HG03066 (cell line): ENCODE results near the gene B4GALT2.

ENCODE experiments used
- ATAC-seq: cut with Tn5 transposase; IDR thresholded peaks from one replicate; pipeline ENCODE4 v1.9.1; 2021; ENCODE audit warnings: low read depth; ENCODE audit not compliant: unreplicated experiment

The B4GALT2 gene

DNA sequence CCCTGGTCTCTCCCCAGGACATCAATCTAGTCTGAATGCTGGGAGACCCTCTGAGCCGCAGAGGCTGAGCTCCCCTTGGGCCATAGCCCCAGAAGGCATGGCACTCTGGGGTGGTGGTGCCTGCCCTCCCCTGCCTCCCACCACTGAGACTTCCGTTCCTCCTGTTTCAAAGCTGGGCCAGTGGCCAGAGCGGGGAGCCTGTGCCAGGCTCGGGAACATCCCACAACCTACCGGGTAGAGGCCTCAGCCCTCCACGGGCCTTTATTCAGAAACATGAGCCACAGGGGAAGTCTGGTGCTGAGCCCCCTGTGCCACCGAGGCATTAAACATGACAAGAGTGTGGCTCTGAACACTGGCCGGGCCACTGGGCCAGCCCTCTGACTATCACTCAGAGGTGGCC lies 20.4 kb downstream of the B4GALT2 start:
- no peak for ATAC-seq

DNA sequence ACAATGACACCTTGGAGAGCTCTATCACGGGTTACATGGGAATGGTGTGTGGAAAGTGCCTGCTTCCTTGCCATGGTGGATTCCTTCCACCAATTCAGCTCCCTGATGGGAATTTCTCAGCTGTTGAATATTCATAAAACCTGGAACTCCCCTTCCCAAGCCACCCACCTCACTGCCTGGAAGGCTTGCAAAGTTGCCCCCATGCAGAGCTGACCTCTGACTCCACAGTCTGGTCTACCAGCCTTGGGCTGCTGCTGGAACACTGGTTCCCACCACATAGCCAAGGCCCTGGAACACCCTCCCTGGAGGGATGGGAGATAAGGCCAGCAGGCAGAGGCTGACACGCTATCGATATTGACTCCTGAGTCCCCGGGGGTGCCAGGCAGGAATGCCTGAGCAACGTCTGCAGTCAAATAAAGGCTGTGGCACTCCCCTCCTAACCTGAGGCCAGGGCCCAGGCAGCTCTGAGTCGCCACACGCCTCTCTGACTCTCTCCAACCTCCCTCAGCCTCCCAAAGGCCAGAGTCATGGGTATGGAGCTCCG lies 21.2 kb downstream of the B4GALT2 start:
- ATAC-seq = no peak

DNA sequence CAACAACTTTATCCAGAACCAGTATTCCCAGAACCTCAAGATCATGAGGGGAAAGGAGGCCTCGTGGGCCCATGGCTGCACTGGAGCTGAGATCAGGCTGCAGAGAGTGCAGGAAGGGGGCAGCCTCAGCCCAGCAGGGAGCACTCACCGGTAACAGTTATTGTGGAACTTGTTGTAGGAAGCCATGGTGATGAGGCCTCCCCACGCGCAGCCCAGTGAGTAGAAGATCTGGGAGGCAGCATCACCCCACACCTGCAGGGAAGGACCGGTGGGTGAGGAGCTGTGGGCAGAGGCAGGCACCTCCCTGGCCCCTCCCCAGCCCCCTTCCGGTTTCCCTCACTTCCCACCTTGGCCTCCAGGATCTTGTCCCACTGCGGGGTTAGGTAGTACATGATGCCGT lies 23.2 kb downstream of the B4GALT2 start:
- no peak for ATAC-seq

DNA sequence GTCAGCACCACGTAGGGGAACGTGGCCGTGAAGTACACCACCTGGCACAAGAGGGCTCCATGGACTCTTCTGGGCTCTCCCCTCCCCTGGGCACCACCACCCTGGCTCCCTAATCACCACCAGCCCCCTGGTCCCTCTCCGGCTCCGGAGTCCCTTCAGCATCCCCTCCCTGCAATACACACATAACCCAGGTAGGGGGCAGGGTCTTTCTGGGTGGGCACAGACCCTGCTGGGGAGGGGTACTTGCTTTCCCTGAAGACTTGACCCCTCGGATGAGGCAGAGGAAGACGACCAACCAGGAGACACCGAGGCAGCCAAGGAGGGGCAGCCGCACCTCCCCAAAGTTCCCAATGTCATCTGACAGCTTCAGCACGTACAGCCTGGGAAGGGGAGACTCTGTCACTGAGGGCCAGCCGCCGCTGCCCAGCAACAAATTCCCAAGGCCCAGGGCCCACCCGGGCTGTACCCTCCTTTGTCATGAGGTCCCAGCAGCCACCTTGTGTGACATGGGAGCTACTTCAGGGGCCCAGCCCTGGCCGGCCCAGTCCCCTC lies 23.7 kb downstream of the B4GALT2 start:
- ATAC-seq = no peak

DNA sequence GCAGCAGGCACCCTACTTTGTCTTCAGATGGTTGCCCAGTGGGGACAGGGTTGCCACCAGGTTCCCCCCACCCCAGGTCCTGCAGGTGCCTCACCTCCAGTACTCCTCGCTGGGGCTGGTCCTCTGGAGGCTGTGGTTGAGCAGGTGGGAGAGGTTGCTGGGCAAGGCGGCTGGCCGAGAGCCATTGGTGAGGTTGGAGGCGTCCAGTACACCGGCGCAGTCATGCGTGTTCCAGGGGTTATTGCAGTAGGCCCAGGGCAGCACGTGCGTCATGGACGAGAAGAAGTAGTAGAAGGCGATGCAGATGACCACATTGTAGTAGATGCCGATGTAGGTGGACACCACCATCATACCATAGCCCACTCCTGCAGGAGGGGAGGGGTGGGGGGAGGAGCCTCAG lies 29.2 kb downstream of the B4GALT2 start:
- ATAC-seq = no peak

DNA sequence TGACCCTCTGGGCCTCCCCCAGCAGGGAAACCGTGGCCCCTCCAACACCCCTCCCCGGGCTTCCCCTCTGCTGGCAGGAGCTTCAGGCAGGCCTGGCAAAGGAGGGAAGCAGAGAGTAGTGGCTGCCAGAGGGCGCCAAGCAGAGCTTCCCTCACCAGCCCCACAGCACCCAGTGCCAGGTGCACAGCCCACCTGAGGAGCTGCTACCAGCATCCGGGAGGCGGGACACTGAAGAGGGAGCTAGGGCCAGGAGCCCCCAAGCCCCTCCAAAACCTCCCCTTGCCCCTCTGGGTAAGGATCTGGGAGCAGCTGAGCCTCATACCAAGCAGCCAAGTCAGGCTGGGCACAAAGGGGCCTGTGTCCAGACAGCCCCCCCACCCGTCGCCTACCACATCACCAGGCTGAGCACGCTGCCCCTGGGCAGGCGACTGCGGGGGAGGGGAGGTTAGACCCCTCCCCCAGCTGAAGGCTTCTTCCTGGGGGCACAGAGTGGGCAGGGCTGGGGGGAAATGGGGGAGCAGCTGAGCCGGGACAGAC lies 32.0 kb downstream of the B4GALT2 start:
- ATAC-seq = no peak

DNA sequence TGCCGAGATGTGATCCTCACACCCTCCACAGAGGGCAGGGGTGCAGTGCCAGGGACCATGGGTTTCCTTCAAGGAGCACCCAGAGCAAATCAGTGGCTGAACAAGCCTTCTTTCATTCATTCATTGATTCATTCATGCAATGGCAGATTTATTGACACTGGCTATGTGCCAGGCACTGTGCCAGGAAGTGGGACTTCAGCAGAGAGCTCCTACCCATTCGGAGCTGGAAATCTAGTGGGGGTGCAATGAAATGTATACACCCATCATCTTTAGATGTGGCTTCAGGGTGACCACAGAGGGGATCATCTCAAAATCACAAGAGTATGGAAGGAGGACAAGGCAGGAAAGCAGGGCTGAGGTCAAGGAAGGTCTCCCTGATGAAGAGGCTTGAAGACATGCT lies 33.4 kb downstream of the B4GALT2 start:
- ATAC-seq = no peak

DNA sequence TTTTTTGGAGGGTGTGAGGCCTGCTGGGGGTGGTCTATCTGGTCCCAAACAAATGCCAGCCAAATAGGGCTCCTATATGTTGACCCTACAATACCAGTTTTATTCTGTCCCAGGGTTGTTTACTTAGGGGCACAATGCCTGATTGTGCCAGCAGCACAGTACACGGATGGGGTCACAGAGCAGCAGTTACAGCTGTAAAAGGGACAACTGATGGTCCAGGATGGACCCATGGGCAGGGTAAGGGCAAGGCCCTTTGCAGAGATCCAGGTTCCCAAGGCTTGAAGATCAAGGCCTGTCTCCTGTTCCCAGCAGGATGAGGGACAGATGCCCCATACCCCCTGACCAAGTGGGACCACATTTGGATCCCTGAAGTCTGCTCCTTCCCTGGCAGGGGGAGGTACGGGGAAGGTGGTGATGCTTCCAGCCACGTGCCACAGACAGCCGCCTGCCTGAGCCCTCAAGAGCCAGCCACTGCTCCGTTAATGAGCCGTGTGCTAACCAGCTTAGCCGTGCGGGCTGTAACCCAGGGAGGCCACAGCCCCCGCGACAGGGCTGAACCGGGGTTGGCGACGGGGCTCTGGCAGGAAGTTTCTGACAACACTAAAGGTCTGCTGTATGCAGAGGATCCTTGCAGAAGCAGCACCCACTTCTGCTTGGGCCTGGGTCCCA lies 34.1 kb downstream of the B4GALT2 start:
- no peak for ATAC-seq

DNA sequence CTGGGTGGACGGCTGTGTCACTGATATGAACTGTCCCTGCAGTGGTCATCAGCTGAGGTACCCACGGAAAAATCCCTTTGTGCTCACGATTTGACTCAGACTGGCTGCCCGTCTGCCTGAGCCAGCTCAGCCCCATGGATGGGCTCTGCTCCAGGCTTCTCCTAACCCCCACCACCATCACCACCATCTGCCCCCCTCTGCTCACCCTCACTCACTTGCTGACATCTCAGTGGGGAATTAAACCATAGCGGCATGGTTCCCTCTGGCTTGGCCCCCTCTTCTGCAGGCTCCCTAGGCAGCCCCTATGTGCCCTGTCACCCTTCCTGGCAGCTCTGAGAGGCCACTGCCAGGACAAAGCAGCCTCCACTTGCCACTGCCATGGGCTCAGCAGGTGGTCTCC lies 34.9 kb downstream of the B4GALT2 start:
- no peak for ATAC-seq

DNA sequence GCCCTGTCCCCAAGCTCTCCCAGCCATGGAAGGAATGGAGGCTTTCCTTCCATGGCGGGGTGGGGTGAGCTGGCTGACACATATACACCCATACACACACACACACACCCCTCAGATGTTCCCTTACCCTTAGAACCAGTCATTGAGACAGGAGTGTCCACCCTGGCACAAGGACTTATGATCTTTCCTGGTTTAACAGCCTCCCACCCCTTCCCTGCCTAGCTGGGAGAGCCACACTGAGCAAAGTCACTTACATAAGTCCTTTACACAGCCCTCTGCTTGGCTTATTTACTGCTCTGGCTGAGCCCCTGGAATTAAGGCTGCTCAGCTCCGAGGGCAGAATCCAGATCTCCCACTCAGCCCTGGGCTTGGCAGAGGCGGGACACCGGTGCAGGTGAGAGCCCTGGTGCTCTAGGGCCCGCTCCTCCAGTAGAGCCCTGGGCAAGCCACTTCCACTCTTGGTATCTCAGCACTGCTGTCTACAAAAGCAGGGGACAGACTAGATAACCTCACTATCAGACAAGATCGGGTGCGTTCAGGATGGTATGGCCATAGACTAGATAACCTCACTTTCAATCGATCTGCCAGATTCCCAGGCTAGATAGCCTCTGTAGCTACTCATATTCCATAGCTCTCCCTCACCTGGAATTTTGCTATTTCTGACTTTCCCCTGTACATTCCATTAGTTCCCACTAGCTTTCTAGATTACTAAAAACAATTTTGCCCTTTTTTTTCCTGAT lies 35.5 kb downstream of the B4GALT2 start:
- no peak for ATAC-seq

DNA sequence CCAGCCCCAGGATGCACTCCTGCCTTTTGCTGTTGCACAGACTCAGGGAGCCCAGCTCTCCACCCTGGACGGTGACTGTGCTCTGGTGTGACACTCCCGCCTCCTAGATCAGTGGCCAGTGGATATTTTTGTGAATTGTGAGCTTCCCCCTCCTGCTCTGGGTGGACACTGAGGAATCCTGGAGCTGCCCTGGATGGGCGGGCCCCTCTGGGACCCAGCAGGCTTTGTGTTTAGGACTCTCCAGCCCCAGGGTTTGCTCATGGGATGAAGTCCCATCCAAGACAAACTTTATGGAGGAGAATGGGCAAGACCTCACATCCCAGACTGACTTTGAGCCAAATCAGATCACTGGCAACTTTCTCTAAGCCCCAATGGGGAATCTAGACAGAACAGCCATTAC lies 36.2 kb downstream of the B4GALT2 start:
- no peak for ATAC-seq

DNA sequence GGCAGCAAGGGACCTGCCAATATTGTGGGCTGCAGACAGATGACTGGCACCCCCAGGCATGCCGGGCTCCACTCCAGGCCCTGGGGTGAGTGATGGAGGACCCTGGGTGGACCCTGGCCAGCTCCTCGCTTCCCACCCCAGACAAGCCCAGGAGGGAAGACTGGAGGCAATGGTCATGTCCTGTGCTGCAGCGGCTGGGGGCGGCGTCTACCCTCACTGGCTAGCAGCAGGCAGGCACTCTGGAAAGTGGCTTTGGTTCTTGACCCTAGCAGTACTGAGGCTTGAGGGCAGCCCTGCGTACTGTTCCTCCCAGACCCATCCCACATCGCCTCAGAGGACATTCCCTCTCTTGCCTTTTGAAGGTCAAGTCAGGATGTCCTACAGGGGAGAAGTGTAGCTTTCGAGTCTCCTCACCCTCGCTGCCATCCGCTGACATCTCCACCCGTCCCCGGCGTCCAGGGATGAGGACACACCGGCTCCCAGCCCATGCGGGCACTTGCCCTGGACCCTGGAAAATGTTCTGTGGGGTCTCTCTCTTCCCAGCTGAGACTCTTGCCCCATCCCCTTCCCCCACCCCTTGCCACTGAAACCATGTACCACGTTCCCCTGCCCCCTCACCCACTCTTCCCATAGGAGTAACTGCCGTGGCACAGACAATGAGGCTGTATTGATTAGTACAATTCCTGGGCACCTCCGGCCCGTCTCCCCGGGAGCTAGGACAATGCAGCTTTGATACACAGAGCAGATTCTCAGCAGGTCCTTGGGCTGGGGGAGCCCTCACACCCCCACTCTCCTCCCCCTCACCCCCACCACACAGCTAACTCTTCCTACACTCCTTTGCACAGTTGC lies 37.3 kb downstream of the B4GALT2 start:
- no peak for ATAC-seq

DNA sequence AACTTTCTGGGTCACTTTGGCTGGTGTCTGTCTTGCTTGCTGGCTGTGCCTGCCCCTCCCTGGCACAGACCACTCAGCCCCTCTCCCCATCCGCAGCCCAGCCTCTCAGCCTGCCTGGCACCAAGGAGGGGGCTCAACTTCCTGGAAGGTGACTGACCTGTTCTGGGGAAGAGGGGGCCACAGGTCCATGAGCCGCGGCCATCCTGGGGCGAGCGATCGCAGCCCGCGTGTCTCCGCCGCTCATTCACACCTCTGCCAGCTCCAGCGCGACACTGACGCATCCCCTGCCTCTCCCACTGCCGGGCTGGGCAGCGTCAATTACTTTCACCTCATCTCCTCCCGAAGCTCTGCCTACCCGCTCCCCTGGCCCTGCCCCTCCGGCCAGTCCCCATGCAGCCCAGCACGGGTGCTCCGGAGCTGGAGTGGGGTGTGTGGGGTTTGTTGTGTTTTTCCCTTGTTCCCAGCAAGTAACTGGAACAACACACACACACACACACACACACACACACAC lies 37.9 kb downstream of the B4GALT2 start:
- no peak for ATAC-seq

DNA sequence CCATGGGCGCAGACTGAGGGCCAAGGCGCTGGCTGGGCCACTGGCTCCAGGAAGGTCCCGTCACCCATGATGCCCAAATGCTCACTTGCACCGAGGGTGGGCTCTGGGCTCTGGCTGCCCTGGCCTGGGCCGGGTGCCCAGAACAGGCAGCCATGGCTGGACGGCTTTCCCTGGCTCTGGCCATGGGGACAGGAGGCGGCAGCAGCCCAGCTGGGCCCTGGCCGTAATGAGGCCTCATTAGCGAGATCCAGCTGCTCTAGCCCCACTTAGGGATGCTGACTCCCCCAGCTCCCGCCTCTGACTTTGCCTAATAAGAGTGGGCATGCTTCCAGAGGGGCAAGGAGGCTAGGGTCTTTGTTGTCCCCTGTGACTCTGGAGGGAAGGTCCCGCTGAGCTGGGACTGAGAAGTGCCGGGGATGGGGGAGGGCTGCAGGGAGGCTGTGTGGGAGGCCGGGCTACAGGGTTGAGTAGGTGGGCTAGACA lies 40.5 kb downstream of the B4GALT2 start:
- ATAC-seq = no peak

DNA sequence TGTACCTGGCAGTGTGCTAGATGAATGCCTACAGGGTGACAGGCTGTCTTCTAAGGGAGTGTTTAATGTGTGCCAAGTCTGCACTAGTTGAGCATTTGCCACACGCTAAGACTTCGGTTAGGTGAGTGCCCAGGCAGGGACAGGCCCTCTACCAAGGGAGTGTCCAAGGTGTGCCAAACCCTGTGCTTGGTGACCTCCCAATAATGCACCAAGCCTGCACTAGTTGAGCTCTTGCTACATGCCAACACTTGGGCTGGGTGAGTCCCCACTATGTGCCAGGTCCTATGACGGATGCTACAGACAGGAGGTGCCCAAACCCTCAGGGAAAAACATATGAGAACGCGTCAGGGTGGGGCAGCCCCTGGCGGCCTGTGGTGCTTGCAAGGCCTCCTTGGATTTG lies 41.5 kb downstream of the B4GALT2 start:
- ATAC-seq = no peak

DNA sequence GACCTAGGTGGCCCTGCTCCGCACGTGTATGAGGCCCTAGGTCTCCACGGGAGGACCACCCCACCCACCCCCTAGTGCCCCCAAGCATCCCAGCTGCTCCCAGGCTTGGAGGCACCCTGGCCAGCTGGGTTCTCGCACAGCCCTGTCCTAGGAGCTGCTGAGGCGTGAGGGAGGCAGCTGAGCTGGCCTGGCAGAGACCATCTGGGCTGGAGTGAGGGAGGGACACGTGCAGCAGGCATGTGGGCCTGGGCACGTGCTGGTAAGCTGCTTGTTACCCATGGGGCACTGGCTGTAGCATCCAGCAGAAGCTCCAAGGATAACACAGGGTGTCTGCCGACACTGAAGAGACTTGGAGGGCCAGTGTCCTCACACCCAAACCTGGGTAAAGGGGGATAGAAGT lies 42.1 kb downstream of the B4GALT2 start:
- ATAC-seq = no peak

DNA sequence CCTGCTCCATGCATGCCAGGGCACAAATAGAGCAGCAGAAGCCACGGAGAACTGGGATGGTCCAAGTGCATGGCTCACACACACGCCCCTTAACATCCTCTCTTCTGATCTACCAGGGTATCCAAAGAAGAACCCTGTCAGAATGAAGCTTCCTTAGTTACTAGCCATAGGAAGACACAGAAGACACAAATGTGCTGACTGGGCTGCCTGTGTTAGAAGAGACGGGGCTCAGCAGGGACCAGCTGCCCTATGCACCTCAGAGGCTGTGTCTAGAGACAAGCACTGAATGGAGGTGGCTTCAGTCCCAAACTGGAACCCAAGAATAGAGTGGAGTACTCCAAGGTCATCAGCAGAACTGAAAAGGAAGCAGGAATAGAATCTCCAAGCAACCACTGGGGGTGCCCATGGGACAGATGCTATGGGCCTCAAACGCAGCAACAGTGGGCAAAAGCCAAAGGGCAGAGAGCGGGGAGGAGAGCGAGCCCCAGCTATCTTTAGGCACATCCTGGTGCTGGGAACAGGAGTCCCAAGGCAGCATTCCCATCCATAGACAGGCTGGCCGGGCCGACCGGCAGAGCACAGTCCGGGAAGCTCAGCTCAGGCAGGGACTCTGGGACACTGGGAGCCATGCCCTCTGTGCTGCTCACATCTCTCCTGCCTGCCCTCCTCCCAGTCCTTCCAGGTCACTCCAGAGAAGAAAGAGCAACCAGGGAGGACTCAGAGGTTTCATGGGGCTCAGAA lies 42.7 kb downstream of the B4GALT2 start:
- ATAC-seq = no peak

DNA sequence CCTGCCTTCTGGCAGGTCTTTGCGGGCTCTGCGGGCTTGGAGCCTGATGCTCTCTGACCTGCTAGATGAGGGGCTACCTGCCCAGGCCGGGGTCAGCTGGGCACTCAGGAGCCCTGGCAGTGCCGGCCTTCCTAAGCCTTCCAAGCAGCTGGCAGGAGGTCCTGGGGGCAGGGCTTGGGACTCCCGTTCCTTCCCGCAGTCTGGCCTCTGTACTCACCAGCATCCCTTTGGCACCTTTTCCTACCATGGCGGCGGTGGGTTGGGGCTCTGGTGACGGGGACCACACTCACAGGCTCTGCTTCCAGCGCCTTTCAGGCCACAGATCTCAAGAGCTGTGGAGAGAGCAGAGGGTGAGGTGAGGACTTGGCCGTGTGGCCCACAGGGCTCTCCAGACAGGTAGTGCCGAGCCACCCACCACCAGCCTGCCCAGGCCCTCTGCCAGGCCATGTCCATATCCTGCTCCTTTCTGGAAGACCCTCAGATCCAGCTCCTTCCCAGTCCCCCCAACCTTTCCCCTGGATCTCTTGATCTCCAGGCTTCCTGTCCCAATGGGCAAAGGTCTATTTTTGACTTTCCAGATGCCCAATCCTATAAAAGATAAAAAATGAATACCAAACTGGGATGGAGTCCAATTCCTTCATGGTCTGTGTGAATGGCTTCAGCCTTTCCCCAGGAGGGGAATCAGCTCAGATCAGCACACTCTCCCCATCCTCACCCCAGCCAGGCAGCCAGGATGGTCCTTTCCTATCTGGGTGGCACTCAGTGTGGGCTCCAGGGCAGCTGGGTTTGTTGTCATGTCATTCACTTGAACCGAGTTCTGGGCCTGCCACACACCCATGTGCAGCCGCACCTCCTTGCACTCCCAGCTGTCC lies 45.3 kb downstream of the B4GALT2 start:
- ATAC-seq = no peak
